ENCODE results near the gene ENOX2. TPM values are rescaled to one million over a fixed set of nuclear protein-coding genes. Genes with fewer than 3 reads are reported as not detected.

Gene ENOX2
- 7.9 and 9.2 TPM in 2 replicates for total RNA-seq

GRCh38 chrX:130902783-130903613 lies at the start of gene ENOX2:
TSS of gene ENOX2 (minus strand) at chrX:130903209. CDS start at chrX:130703216, 199,993 bp downstream.

Other genes with a start within 250 kb of the ENOX2 start
- not detected in 2 replicates for gene ARHGAP36, start 155.1 kb upstream of the ENOX2 start, total RNA-seq